B cell (primary cell): ENCODE data around the gene CCDC28A.

Source experiments
- CTCF ChIP-seq: fragments of 200-600 bp; IDR thresholded peaks from one replicate; pipeline ENCODE4 v1.8.0; 2022; ENCODE audit warnings: antibody characterized with exemption, mild to moderate bottlenecking
- EZH2 ChIP-seq: IDR thresholded peaks from 2 replicates; pipeline ENCODE4 v1.6.1; 2012; ENCODE audit warnings: borderline replicate concordance, low read depth, mild to moderate bottlenecking, moderate library complexity, low read length; ENCODE audit not compliant: insufficient read depth, poor library complexity, severe bottlenecking

GRCh38 chr6:138734585-138734984, 39.0 kb upstream of the CCDC28A start:
- TF ChIP-seq CTCF (no peak), EZH2 (no peak)
